Lung (tissue), 12 donors: ENCODE results near the gene COL4A1. TPM values are rescaled to one million over a fixed set of nuclear protein-coding genes. Genes with fewer than 3 reads are reported as not detected.

Experiments
- ATAC-seq: fragments of 200-7000 bp; cut with Tn5 transposase; one replicate; pipeline ENCODE4 v1.9.1; 2020; ENCODE audit warnings: moderate number of reproducible peaks; ENCODE audit not compliant: insufficient read depth, low FRiP score
- DNase-seq, 3 donors: peaks; one replicate each; pipeline ENCODE4 v3.0.0-alpha.2; 2013 to 2017
- H3K27ac ChIP-seq, 2 donors: one replicate each; pipeline ENCODE4 v1.5.1; 2013; ENCODE audit warnings: mild to moderate bottlenecking in 2 of 2, moderate library complexity in 2 of 2, control low read depth in 1 of 2, inconsistent platforms in 1 of 2, low read depth in 1 of 2, low read length in 1 of 2
- H3K27me3 ChIP-seq, 3 donors: one replicate each; pipeline ENCODE4 v1.5.1; 2013; ENCODE audit warnings: low read length in 2 of 3; ENCODE audit not compliant: control insufficient read depth in 3 of 3, insufficient read depth in 3 of 3
- H3K36me3 ChIP-seq, 4 donors: one replicate each; pipeline ENCODE4 v1.5.1; 2013; ENCODE audit warnings: low read length in 4 of 4, mild to moderate bottlenecking in 1 of 4, moderate library complexity in 1 of 4; ENCODE audit not compliant: control insufficient read depth in 4 of 4, insufficient read depth in 4 of 4
- H3K4me1 ChIP-seq, 5 donors: one replicate each; pipeline ENCODE4 v1.5.1; 2013; ENCODE audit warnings: low read length in 5 of 5, mild to moderate bottlenecking in 2 of 5, moderate library complexity in 1 of 5; ENCODE audit not compliant: control insufficient read depth in 5 of 5, insufficient read depth in 5 of 5
- H3K4me3 ChIP-seq: one replicate; pipeline ENCODE4 v1.5.1; 2013; ENCODE audit warnings: mild to moderate bottlenecking, control low read depth, moderate library complexity
- H3K9ac ChIP-seq, 2 donors: one replicate each; pipeline ENCODE4 v1.5.1; 2013; ENCODE audit warnings: low read length in 2 of 2, control low read depth in 1 of 2; ENCODE audit not compliant: insufficient read depth in 1 of 2
- H3K9me3 ChIP-seq, 4 donors: one replicate each; pipeline ENCODE4 v1.5.1; 2013; ENCODE audit warnings: low read length in 3 of 4, mild to moderate bottlenecking in 1 of 4, moderate library complexity in 1 of 4; ENCODE audit not compliant: control insufficient read depth in 4 of 4, insufficient read depth in 3 of 4
- WGBS, 2 donors: extraction: QIAGEN DNeasy Blood & Tissue Kit; methylation state at CpG; one replicate each; pipeline ENCODE4 v1.1.7; 2013; 5-methylcytosine and 5-hydroxymethylcytosine counted together
- polyA plus RNA-seq, 2 donors: library from polyadenylated mRNA; stranded (reverse); fragments of 200-250 nt; gene quantifications; one replicate each; pipeline ENCODE4 v1.2.1, GENCODE V29; 2013
- total RNA-seq, 2 donors: library from RNA; depleted of rRNA in 1 of 2; stranded (reverse); fragments of >200 nt in 1 of 2; gene quantifications; one replicate each; pipeline ENCODE4 v1.2.1, GENCODE V29; 2014 to 2021
- TF ChIP-seq, protein P1 (sequence below): IDR thresholded peaks from 2 replicates; pipeline ENCODE4 v1.5.1; 2012; ENCODE audit warnings: mild to moderate bottlenecking; ENCODE audit errors: control extremely low read depth, extremely low read depth
- donor health status: control.
- donor health status: control.
- donor health status: Bipolar disorder and iron deficiency.
- donor health status: healthy.
- donor health status: DM: yes; HTN: yes; CAD: no.

Gene COL4A1
- total and polyA plus RNA-seq, 4 donors: 114 to 1,051 (median 318) TPM

- peaks cover 0 to 33% (median 8%) of the 10 kb centered on the region in 5 donors for H3K4me1 ChIP-seq
- TF ChIP-seq, protein P1, sequence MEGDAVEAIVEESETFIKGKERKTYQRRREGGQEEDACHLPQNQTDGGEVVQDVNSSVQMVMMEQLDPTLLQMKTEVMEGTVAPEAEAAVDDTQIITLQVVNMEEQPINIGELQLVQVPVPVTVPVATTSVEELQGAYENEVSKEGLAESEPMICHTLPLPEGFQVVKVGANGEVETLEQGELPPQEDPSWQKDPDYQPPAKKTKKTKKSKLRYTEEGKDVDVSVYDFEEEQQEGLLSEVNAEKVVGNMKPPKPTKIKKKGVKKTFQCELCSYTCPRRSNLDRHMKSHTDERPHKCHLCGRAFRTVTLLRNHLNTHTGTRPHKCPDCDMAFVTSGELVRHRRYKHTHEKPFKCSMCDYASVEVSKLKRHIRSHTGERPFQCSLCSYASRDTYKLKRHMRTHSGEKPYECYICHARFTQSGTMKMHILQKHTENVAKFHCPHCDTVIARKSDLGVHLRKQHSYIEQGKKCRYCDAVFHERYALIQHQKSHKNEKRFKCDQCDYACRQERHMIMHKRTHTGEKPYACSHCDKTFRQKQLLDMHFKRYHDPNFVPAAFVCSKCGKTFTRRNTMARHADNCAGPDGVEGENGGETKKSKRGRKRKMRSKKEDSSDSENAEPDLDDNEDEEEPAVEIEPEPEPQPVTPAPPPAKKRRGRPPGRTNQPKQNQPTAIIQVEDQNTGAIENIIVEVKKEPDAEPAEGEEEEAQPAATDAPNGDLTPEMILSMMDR: no peak
- peaks cover 0 to 2% (median 0%) of the 10 kb centered on the region in 4 donors for H3K36me3 ChIP-seq
Observed at GRCh38 chr13:110277357-110277975, 29.5 kb downstream of the COL4A1 start.

DNA sequence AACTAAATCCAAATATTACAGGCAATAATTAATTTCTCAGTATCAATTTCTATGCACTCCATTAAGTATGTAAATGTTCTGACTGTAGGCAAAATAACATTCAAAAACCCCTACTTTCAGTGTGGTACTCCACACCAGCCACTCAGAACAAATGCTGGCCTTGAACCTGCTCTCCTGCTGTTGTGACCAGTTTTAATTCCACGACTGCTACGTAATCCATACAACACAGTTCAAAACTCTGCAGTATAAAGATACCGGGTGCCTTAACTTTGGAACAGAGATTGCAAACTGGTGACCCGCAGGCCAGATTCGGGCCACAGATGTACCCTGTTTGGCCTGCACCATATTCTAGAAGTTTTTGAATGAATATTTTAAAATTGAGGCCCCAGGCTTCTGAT lies 30.4 kb downstream of the COL4A1 start:
- Histone ChIP-seq H3K36me3 (no peaks in the 10 kb centered on the region), H3K4me3 (no peak overlapping the region), H3K27ac (peak overlapping the region in 1 of 2 donors; percentile 24), H3K27me3 (no peaks in the 10 kb centered on the region), H3K9ac (no peak overlapping the region), H3K4me1 (peaks cover 0 to 27% (median 5%) of the 10 kb centered on the region in 5 donors), H3K9me3 (no peaks in the 10 kb centered on the region)
- ATAC-seq (no peak), DNase-seq (no peak)
- WGBS, 2 donors: 90 to 91% methylated on average over 5 of the region's 5 CpGs
- TF ChIP-seq, protein P1: no peak

More at GRCh38 chr13:110277357-110277975, 29.5 kb downstream of the COL4A1 start:
- Histone ChIP-seq H3K4me3 (no peak overlapping the region), H3K9ac (no peak overlapping the region), H3K27ac (peak overlapping the region in 1 of 2 donors; percentile 37), H3K27me3 (no peaks in the 10 kb centered on the region), H3K9me3 (no peaks in the 10 kb centered on the region)
- ATAC-seq (peak; percentile 50), DNase-seq (peak in 1 of 3 donors; percentile 57)
- 71 to 72% methylated on average over 5 of the region's 5 CpGs for WGBS, 2 donors

GRCh38 chr13:110275931-110276552 lies 30.9 kb downstream of the COL4A1 start:
- DNase-seq (no peak), ATAC-seq (no peak)
- no peaks in the 10 kb centered on the region for H3K9me3 ChIP-seq
- H3K36me3 ChIP-seq: no peaks in the 10 kb centered on the region
- H3K27me3 ChIP-seq: no peaks in the 10 kb centered on the region
- peaks cover 0 to 27% (median 5%) of the 10 kb centered on the region in 5 donors for H3K4me1 ChIP-seq
- TF ChIP-seq, protein P1: no peak
- H3K4me3 ChIP-seq: no peak overlapping the region
- H3K9ac ChIP-seq: no peak overlapping the region
- peak overlapping the region in 1 of 2 donors; percentile 24 for H3K27ac ChIP-seq
- WGBS, 2 donors: 74 to 83% methylated on average over 16 of the region's 16 CpGs
